22Rv1 (cell line): ENCODE results near the gene ARHGAP10.

ENCODE experiments used
- ZFX ChIP-seq: fragments of 450-650 bp; IDR thresholded peaks from 2 replicates; pipeline ENCODE4 v1.6.1; 2017; ENCODE audit warnings: antibody characterized with exemption, borderline replicate concordance
- TF ChIP-seq, protein P1 (sequence below): fragments of 450-650 bp; IDR thresholded peaks from 2 replicates; pipeline ENCODE4 v1.5.1; 2017; ENCODE audit warnings: mild to moderate bottlenecking

DNA sequence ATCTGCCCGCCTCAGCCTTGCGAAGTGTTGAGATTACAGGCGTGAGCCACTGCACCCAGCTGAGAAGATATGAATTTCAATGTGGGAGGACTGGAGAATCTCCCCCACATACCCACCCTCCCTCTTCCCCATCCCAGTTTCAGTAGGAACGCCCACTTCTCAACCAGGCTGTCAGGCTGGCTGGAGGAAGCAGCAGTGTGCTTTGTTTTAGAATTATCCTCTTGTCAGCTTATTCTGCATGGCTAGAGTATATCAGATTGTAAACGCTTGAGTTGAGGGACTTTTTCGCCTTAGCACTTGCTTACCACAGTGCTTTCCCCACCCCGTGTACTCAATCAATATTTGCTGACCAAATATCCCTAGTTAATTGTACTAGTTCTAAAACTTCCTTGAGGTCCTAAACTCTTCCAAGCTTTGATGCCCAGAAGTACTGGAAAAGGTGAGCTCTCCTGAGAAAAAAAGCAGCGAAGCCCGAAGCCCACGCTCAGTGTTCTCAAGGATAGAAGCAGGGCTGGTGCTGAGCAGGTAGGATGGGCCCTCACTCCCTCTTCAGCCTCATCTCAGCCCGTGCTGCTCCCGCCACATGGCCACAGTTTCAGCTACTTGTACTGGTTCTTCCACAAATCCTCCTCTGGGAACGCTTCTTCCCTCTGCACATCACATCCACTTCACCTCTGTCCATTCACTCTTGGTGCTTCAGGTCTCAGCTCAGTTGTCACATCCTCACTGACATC lies 7.3 kb upstream of the ARHGAP10 start:
- TF ChIP-seq, protein P1, sequence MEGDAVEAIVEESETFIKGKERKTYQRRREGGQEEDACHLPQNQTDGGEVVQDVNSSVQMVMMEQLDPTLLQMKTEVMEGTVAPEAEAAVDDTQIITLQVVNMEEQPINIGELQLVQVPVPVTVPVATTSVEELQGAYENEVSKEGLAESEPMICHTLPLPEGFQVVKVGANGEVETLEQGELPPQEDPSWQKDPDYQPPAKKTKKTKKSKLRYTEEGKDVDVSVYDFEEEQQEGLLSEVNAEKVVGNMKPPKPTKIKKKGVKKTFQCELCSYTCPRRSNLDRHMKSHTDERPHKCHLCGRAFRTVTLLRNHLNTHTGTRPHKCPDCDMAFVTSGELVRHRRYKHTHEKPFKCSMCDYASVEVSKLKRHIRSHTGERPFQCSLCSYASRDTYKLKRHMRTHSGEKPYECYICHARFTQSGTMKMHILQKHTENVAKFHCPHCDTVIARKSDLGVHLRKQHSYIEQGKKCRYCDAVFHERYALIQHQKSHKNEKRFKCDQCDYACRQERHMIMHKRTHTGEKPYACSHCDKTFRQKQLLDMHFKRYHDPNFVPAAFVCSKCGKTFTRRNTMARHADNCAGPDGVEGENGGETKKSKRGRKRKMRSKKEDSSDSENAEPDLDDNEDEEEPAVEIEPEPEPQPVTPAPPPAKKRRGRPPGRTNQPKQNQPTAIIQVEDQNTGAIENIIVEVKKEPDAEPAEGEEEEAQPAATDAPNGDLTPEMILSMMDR = no peak
- TF ChIP-seq ZFX = no peak
